HG02885 (cell line): ENCODE measurements around the gene XPO1.
"Not testable (repeated sequence)": the region's sequence is repeated elsewhere in the genome, so short reads cannot be mapped to it uniquely, and the experiment has no call there.

Experiments used
- ATAC-seq: cut with Tn5 transposase; IDR thresholded peaks from one replicate; pipeline ENCODE4 v1.9.1; 2021; ENCODE audit warnings: mild to moderate bottlenecking; ENCODE audit not compliant: unreplicated experiment, poor library complexity

Gene XPO1

DNA sequence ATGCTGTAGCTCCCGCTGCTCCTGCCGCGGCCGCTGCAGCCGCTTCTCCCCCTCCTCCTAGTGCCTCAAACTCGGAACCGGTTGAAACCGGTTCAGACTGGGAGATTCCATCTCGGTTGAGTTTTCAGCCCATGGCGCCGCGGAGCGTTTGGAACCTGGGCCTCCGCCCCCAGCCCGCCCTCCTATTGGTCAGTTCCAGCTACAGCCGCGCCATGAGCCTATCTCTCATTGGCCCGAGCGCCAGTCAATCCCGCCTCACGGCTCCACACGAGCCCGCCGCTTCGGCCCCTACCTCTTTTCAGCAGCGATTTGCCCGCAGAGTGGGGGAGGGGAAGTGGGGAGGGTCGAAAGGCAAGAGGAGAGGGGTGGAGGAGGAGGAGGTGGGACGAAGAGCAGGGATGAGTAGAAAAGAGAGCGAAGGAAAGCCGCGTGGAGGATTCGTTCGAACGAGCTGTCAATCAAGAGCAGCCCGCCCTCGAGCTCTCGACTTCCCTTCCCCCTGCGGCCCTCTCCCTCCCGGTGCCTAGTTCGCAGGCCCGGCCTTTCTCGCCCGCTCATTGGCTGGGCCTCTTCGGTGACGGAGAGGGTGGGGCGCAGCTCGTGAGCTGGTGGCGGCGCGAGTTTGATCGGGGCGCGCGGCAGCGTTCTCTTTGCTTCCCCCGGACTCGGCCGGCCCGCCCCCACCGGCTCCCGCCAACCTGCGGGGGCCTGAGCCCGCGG is at the start of gene XPO1:
TSS of gene XPO1 (minus strand) at position 157 of the 720 bp plus-strand sequence. CDS start 4,459 bp downstream, outside the sequence.
- ATAC-seq, result peak; percentile 83

GRCh38 chr2:61586928-61587327 is 48.8 kb upstream of the XPO1 start:
- ATAC-seq, result not testable (repeated sequence)

DNA sequence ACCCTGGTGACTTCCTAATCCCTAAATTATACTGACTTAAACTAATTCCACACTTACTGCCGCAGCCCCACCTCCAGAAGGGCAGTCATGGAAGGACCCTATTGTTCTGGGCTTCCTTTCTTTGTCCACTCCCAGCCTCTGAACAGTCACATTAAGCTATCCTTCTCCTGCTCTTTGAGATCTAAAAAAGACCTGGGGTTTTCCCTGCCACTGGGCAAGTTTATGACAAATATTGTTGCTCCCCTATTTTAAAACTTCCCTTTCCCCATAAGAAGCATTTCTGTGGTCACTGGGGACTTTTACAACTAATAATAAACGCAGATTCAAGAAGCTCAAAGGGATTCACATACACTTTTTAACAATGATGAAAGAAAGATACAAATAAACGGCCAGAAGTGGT is 47.2 kb upstream of the XPO1 start:
- no peak for ATAC-seq

GRCh38 chr2:61584368-61584767 is 46.2 kb upstream of the XPO1 start:
- ATAC-seq, result not testable (repeated sequence)

DNA sequence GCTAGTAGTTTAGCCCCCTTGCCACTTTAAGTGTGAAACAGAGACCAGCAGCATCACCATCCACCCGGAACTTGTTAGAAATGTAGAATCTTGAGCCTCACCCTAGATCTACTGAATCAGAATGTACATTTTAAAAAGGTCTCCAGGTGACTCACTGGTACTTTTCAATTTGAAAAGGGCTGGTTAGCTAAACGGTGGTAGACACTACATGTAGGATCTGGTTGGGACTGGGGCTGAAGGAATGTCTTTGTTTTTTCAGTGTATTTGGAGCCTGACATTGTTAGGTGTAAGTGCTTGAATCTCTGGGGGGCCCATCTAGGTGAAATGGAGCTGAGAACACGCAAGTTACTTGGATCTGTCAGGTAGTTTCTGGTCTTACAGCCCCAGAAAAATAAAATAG is 44.0 kb upstream of the XPO1 start:
- ATAC-seq, result no peak

GRCh38 chr2:61581716-61582115 is 43.6 kb upstream of the XPO1 start:
- ATAC-seq, result no peak

GRCh38 chr2:61575447-61575859 is 37.3 kb upstream of the XPO1 start:
- ATAC-seq, result no peak

GRCh38 chr2:61566566-61566965 is 28.4 kb upstream of the XPO1 start:
- no peak for ATAC-seq

GRCh38 chr2:61562615-61563014 is 24.5 kb upstream of the XPO1 start:
- no peak for ATAC-seq

- no peak for ATAC-seq
Observed at GRCh38 chr2:61558160-61558559, 20.0 kb upstream of the XPO1 start.

DNA sequence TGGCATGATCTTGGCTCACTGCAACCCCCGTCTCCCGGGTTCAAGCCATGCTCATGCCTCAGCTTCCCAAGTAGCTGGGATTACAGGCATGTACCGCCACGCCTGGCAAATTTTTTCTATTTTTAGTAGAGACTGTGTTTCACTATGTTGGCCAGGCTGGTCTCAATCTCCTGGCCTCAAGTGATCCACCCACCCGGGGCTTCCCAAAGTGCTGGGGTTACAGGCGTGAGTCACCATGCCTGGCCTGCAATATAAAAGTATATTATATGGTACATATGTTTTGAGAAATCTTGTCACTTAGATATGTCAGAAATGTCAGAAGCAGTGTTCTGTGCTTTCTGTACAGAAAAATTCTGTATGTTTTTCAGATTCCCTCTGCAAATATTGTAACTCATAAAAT is 19.2 kb upstream of the XPO1 start:
- ATAC-seq, result no peak

- no peak for ATAC-seq
Observed at GRCh38 chr2:61554604-61555003, 16.4 kb upstream of the XPO1 start.

DNA sequence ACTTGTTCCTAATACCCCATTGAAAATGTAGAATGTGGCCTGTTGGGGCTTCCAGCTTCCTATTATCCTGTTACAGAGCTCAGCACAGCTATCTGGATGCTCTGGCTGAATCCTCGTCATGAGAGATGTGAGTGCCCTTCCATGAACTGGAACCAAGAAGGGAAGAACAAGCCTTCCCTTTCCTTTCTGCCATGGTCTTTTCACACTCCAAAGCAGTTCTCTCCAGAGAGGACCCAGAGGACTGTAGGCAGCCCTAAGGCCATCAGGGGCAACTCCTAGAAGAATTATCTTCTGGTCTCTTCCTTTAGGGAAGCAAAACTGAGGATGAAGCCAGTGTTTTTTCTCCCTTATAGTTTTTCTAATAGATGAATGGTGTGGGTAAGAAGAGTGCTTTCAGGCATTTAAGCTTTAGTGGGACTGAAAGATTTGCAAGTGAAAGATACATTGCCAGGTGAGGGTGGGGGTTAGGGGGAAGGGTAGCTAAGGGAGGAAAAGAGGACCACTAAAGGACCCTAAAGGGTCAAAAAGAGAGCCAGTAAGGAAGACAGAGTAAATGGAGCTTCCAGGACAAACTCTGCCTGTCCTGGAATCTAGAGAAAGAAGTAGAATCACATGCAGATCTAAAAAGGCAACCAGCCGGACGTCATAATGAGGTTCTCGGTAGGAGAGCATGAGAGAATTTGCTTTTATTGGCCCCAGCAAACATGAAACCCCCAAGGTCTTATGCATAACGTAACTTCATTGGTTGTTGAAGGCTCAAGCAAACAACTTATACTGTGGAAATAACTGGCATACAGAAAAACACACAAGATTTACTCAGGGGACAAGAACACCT is 12.4 kb upstream of the XPO1 start:
- ATAC-seq, result no peak

DNA sequence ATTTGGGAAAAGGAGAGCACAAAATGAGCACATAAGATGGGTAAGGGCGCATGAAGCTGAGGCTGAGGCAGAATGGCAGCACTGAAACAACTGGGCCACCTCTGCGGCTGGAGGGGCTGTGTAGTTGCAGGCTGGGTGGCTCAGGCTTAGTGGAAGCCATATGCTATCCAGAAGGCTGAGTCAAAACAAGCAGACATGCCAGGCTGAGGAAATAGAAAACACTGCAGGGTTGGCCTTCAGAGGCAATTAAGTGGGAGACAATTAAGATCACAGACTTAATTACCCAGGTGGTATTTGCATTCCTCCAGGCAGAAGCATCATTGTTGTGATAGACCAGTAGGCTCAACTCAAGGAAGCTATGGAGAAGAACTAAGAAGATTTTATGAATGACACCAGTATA is 11.4 kb upstream of the XPO1 start:
- no peak for ATAC-seq

DNA sequence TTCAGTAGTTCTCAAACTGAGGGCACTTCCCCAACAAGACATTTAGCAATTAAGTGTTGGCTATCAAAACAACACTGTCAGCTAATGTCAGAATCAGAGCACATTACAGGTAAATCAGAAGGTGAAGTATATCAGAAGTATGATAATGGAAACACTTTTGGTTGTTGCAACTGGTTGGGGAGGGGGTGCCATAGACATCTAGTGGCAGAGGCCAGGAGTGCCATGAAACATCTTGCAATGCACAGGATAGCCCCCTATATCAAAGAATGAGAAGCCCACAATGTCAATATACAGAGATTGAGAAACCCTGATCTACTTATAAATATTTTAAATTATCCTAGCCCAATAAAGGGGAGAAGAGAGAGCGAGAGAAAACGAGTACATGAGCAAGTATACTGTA is 4.9 kb upstream of the XPO1 start:
- ATAC-seq, result no peak

DNA sequence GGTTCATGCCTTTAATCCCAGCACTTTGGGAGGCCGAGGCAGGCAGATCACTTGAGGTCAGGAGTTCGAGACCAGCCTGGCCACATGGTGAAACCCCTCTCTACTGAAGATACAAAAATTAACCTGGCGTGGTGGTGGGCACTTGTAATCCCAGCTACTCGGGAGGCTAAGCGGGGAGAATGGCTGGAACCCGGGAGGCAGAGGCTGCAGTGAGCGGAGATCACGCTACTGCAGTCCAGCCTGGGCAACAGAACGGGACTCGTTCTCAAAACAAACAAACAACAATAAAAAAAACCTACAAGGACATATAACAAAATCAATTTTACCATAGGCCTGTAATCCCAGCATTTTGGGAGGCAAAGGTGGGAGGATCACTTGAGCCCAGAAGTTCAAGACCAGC is 2.0 kb upstream of the XPO1 start:
- not testable (repeated sequence) for ATAC-seq

GRCh38 chr2:61538920-61539520 is 864 bp upstream of the XPO1 start:
- ATAC-seq, result peak; percentile 0

- ATAC-seq, result no peak
Observed at GRCh38 chr2:61537950-61538199, 281 bp downstream of the XPO1 start.

DNA sequence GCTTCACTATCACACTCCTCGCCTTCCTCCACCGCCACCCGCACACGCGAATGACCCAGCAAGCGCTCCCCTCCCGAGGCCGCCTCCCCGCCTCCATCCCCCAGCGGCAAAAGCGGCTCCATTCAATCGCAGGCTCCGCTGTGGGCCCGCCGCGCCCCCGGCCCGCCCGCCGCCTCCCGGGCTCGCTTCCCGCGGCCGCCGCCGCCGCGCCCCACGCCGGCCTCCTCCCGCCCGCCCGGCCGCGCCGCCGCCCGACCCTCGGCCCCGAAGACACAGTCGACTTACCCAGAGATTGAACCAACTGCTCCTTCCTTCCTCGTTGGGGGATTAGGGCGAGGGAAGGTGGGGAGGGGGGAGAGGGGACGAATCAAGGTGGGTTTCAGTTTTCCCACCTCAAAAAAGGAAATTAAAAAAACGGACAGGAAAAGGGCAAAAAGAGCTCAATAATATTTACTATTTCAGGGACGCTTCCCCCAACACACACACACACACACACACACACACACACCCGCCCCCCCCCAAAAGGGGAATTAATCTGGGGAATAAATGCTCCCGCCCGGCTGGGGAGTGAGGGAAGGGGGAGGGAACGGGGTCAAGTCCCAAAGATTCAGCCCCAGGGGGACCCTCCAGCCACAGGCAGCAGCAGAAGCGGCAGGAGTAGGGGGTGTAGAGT is 743 bp downstream of the XPO1 start:
- ATAC-seq, result no peak

- ATAC-seq, result peak; percentile 61
Observed at GRCh38 chr2:61536572-61537276, 1.4 kb downstream of the XPO1 start.
